Activated T-cell treated with anti-CD3 and anti-CD28 coated beads for 1 hour (primary cell): ENCODE data around the gene CFAP73.

ENCODE experiments used
- DNase-seq: peaks from one replicate; pipeline ENCODE4 v3.0.0-alpha.2; 2020; ENCODE audit warnings: low read depth

Gene CFAP73

DNA sequence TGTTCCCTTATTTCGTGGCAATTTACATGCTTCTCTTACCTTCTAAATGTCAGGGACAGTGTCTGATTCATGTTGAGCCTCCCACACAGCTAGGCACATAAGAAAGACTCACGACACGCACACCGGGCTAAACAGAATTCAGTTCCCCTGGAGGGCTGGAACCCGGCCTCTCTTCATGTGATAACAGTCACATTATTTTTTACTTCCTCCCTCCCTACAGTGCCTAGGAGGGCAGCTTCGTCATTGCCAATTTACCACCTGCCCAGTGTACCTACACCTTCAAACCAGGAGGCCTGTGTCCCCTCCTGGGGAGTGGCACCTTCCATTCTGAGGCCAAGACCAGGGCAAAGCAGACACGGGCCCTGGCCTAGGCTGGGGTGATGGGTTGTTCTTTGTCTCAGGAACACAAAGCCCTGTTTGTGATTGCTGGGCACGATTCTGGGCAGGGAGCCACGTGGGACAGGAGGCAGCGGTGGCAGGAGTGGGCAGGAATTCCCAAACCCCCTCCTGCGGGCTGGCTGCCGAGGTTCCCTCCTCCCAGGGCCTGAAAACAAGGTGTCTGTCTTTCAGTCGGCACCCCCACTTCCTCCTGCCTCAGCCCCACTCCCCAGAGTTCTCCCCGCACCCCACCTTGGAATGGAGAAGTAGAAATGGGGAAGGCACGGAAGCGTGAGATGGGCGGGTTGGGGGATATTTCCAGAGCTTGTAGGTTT is 7.2 kb upstream of the CFAP73 start:
- no peak for DNase-seq

GRCh38 chr12:113142886-113143332 is 6.6 kb upstream of the CFAP73 start:
- DNase-seq, result no peak

DNA sequence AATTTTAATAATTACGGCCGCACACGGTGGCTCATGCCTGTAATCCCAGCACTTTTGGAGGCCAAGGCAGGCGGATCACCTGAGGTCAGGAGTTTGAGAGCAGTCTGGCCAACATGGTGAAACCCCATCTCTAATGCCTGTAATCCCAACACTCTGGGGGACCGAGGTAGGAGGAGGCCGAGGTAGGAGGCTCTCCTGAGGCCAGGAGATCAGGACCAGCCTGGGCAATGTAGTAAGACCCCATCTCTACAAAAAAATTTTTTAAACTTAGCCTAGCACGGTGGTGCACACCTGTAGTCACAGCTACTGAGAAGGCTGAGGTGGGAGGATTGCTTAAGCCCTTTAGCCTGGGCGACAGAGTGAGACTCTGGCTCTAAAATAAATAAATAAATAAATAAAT is 5.6 kb upstream of the CFAP73 start:
- no peak for DNase-seq

DNA sequence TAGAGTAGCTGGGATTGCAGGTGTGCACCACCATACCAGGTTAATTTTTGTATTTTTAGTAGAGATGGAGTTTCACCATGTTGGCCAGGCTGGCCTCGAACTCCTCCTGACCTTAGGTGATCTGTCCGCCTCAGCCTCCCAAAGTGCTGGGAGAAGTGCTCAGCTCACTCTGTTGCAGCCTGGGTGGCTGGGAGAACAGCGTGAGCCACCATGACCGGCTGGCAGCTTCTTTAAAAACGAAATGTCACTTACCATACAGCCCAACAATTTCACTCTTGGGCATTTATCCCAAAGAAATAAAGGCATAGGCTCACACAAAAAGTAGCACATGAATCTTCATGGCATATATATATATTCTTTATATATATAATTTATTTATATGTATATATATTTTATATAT is 4.7 kb upstream of the CFAP73 start:
- no peak for DNase-seq

DNA sequence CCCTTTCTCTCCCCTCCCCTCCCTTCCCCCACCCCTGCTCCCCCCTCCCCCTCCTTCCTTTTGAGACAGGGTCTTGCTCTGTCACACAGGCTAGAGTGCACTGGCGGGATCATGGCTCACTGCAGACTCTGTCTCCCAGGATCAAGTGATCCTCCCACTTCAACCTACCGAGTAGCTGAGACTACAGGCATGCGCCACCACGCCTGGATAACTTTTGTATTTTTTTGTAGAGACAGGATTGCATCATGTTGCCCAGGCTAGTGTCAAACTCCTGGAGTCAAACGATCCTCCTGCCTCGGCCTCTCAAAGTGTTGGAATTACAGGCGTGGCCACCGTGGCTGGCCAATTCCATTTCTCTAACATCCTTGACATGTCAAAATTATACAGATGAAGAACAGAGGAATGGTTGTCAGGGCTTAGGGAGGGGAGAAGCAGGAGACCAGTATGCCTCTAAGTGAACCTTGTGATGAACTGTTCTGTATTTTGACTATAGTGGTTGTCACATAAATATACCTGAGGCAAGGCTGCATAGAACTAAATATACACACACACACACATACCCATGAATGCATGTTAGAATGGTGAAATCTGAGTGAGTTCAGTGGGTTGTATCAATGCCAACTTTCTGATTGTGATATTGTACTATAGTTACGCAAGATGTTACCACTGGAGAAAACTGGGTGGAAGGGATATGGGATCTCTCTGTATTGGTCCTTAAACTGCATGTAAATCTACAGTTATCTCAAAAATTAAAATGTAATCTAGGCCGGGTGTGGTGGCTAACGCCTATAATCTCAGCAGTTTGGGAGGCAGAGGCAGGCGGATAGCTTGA is 3.6 kb upstream of the CFAP73 start:
- no peak for DNase-seq

GRCh38 chr12:113146999-113147398 is 2.5 kb upstream of the CFAP73 start:
- no peak for DNase-seq

GRCh38 chr12:113151655-113152054 is 2.1 kb downstream of the CFAP73 start:
- no peak for DNase-seq

DNA sequence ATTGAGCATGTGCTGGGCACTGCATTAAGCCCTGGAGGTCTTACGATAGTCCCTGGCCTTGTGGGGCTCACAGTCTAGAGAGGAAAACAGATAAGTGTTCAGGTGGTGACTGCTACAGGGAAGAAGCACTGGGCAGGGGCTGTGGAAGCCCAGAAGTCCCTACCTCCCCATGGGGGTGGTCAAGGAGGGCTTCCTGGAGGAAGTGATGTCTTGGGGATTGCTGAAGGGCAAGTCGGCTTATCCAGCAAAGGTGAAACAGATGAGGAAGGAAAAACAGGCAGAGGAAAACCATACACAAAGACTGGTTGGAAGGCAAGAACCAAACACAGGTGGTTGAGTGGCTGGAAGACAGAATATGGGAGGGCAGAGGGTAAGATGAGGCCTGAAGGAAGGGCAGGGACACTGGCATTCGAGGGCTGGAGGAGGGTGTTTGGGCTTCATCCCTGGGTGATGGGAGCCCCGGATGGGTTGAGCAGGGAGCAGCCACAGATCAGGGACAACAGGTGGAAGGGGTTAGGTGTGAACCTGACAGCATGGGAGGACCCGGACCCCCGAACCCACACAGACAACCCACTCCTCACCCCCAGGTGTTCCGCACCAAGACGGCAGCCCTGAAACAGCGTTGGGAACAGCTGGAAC is 2.8 kb downstream of the CFAP73 start:
- no peak for DNase-seq

DNA sequence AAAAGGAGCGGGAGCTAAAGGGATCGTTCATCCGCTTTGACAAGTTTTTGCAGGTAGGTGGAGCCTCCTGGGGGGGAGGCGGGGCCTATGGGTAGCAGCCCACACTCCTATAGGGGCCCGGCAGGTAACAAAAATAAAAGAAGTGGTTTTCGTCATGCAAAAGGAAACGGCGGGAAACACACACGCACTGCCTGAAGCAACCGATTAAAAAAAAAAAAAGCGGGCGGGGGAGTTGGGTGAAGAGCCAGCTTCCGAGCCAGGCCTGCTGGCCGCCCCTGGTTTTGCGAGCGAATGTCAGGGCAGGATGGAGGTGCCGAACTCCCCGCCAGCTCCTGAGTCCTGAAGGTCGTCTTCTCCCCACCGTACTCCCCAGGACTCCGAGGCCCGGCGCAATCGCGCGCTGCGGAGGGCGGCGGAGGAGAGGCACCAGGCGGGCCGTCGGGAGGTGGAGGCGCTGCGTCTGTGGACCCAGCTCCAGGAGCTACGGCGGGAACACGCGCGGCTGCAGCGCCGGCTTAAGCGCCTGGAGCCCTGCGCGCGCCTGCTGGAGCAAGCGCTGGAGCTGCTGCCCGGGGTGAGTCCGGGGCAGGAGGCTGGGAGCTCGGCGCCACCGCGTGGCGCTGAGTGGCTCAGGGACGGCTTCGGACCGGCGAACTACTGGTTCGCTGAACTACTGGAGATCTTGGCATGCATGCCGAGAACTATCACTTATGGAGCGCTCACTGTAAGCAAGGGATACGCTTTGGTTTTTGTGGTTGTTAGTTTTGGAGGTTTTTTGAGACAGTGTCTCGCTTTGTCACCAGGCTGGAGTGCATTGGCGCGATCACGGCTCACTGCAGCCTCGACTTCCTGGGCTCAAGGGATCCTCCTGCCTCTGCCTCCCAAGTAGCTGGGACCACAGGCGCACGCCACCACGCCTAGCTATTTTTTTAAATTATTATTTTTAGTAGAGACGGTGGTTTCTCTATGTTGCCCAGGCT is 3.6 kb downstream of the CFAP73 start:
- DNase-seq, result peak; percentile 40

DNA sequence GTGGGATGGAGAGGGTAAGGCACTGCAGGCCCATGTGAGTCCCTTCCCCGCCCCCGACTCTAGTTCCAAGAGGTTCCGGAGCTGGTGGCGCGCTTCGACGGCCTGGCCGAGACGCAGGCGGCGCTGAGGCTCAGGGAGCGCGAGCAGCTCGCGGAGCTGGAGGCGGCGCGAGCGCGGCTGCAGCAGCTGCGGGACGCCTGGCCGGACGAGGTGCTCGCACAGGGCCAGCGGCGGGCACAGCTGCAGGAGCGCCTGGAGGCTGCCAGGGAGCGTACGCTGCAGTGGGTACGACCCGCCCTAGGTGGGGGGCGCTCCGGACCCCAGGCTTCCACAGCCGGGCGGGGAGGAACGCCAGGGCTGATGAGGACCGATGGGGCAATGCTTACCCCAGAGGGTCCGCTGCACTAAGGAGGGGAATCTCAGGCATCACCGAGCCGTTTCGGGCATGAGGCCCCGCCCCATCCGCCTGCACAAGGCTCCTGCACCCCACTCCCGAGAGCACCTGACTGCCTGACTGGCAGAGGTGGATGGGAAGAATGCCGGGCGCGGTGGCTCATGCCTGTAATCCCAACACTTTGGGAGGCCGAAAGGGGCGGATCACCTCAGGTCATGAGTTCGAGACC is 4.9 kb downstream of the CFAP73 start:
- no peak for DNase-seq

DNA sequence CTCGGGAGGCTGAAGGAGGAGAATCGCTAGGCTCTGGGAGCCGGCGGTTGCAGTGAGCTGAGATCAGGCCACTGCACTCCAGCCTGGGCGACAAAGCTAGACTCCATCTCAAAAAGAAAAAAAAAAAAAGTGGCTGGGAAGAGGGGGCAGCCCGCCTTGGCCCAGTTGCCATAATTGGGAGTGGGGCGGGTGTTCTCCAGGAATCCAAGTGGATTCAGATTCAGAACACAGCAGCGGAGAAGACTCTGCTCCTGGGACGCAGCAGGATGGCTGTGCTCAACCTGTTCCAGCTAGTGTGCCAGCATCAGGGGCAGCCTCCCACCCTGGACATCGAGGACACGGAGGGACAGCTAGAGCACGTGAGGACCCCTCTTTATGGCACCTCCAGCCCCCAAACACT is 5.5 kb downstream of the CFAP73 start:
- no peak for DNase-seq

GRCh38 chr12:113155646-113156045 is 6.1 kb downstream of the CFAP73 start:
- no peak for DNase-seq

DNA sequence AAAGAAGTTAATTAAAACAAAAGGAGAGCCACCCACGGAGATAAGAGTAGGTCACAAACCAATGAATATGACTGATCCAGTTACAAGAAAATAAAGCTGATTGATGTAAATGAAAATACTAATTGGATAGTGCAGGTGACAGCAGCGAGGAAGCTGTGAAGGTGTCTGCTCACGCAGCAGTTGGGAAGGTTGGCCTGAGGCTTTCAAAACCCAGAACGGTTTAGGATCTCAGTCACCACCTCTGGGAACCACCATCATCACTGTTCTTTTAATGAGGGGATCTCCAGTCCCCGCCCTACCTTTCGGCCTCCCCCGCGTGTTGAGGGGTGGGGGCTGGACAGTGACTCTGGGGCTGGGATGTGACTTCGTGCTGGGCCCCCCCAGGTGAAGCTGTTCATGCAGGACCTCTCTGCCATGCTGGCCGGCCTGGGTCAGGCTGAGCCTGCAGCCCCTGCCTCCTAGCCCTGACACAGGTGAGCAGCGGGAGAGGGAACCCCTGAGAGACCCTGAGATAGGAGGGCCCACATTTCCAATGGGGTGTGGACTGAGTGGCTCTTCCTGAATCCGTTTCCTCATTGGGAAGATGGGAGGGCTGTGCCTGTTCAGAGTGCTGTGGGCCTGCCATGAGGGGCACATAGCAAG is 7.8 kb downstream of the CFAP73 start:
- DNase-seq, result no peak

- DNase-seq, result no peak
Measured at GRCh38 chr12:113158439-113159203, 9.1 kb downstream of the CFAP73 start.

- no peak for DNase-seq
Measured at GRCh38 chr12:113159937-113160336, 10.4 kb downstream of the CFAP73 start.

DNA sequence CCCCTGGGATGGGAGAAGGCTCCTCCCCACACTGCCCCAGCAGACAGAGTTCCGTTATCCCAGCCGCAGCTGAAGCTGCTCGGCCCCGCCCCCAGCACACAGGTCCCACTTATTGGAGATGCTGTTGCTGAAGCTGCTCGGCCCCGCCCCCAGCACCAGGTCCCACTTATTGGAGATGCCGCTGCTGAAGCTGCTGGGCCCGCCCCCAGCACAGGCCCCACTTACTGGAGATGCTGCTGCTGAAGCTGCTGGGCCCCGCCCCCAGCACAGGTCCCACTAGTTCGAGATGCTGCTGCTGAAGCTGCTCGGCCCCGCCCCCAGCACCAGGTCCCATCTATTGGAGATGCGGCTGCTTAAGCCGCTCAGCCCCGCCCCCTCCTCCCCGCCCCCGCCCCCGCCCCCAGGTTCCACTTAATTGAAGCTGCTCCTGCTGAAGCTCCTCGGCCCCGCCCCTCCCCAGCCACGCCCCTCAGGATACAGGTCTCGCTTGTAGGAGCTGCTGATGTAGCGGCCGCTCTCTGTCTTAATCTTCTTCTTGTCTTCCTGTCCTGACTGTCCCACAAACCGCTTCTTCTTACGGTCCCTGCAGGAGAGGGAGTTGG is 12.0 kb downstream of the CFAP73 start:
- no peak for DNase-seq

DNA sequence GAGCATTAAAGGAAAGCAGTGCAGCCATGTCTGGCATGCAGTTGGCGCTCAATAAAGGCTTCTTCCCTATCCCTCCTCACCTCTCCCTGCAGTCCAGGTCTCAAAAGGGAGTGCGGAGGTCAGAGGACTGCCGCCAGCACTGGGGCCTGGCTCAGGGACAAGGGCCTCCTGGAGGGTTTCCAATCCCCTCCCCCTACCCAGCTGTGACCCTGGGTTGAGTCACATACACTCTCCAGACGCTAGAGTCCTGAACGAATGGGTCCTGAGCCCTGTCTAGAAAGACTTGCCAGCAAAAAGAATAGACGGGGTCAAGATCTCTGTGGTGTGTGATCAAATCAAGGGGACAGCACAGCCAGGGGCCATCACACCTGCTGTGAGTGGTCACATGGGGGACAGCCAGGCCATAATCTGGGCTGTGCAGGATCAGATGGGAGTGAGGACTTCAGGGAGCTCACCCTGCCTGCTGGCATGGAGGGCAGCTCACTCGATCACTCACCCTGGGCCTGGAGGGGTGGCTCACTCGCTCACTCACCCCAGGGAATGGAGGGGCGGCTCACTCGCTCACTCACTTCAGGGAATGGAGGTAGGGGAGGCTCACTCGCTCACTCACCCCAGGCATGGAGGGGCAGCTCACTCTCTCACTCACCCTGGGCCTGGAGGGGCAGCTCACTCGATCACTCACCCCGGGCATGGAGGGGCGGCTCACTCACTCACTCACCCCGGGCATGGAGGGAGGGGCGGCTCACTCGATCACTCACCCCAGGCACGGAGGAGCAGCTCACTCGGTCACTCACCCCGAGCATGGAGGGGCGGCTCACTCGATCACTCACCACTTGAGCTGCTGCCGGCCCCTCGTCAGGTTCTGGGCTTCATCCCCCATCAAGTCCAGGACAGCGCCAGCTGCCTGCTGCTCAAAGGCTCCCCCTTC is 12.8 kb downstream of the CFAP73 start:
- no peak for DNase-seq

GRCh38 chr12:113163030-113163360 is 13.5 kb downstream of the CFAP73 start:
- DNase-seq, result no peak

GRCh38 chr12:113164014-113164413 is 14.5 kb downstream of the CFAP73 start:
- no peak for DNase-seq
